ENCODE measurements around the gene AGBL1. TPM values are rescaled to one million over a fixed set of nuclear protein-coding genes. Genes with fewer than 3 reads are reported as not detected.

AGBL1 gene
- total RNA-seq, 1 experiment from 2014 or later, result not detected

- Histone ChIP-seq H3K27me3 (replicated peaks; ENCODE audit: insufficient read depth, low read depth, low read length, poor library complexity) (no peaks in the 10 kb centered on the region), H3K36me3 (ENCODE audit: insufficient read depth, low read length, poor library complexity, severe bottlenecking) (no peaks in the 10 kb centered on the region), H3K27ac (ENCODE audit: low read depth, low read length, poor library complexity, severe bottlenecking) (no peak overlapping the region), H3K9me3 (ENCODE audit: low read depth, low read length, poor library complexity, severe bottlenecking) (peaks cover 5% of the 10 kb centered on the region), H3K4me3 (ENCODE audit: low read depth, low read length, poor library complexity, severe bottlenecking) (no peak overlapping the region), H3K4me1 (ENCODE audit: insufficient read depth, low read length, poor library complexity, severe bottlenecking) (no peaks in the 10 kb centered on the region)
- ChIA-PET POLR2A (ENCODE audit: low non-redundant PET) (no interaction called here), CTCF (no interaction called here)
- no TSS peak for BruUV-seq (replicated peaks)
- DNase-seq (ENCODE audit: low spot score), result no peak
- no peak for TF ChIP-seq EZH2 (IDR thresholded peaks at IDR 0.05; ENCODE audit: borderline replicate concordance, low read depth, low read length, poor library complexity, severe bottlenecking)
- no peak for TF ChIP-seq CTCF (conservative IDR thresholded peaks at IDR 0.05; ENCODE audit: low read depth, low read length)
- intact Hi-C loops (cut with micrococcal nuclease; ENCODE audit: unreplicated experiment), result no loop called here
Observed at GRCh38 chr15:86483936-86484335, 404.3 kb downstream of the AGBL1 start.

- Histone ChIP-seq H3K36me3 (ENCODE audit: insufficient read depth, low read length, poor library complexity, severe bottlenecking) (no peaks in the 10 kb centered on the region), H3K9me3 (ENCODE audit: low read depth, low read length, poor library complexity, severe bottlenecking) (peaks cover 3% of the 10 kb centered on the region), H3K27me3 (replicated peaks; ENCODE audit: insufficient read depth, low read depth, low read length, poor library complexity) (no peaks in the 10 kb centered on the region), H3K4me3 (ENCODE audit: low read depth, low read length, poor library complexity, severe bottlenecking) (no peak overlapping the region), H3K27ac (ENCODE audit: low read depth, low read length, poor library complexity, severe bottlenecking) (no peak overlapping the region), H3K4me1 (ENCODE audit: insufficient read depth, low read length, poor library complexity, severe bottlenecking) (no peaks in the 10 kb centered on the region)
- intact Hi-C loops (cut with micrococcal nuclease; ENCODE audit: unreplicated experiment), result no loop called here
- no TSS peak for BruUV-seq (replicated peaks)
- DNase-seq (ENCODE audit: low spot score), result no peak
- CTCF ChIA-PET, result no interaction called here
- no peak for TF ChIP-seq EZH2 (IDR thresholded peaks at IDR 0.05; ENCODE audit: borderline replicate concordance, low read depth, low read length, poor library complexity, severe bottlenecking)
- TF ChIP-seq CTCF (conservative IDR thresholded peaks at IDR 0.05; ENCODE audit: low read depth, low read length), result no peak
- POLR2A ChIA-PET (ENCODE audit: low non-redundant PET), result no interaction called here
Observed at GRCh38 chr15:86488046-86488445, 408.4 kb downstream of the AGBL1 start.

GRCh38 chr15:86489981-86490380 lies 410.3 kb downstream of the AGBL1 start:
- no peaks in the 10 kb centered on the region for H3K4me1 ChIP-seq (ENCODE audit: insufficient read depth, low read length, poor library complexity, severe bottlenecking)
- H3K9me3 ChIP-seq (ENCODE audit: low read depth, low read length, poor library complexity, severe bottlenecking), result peaks cover 3% of the 10 kb centered on the region
- ChIA-PET POLR2A (ENCODE audit: low non-redundant PET) (no interaction called here), CTCF (no interaction called here)
- no peak for DNase-seq (ENCODE audit: low spot score)
- H3K36me3 ChIP-seq (ENCODE audit: insufficient read depth, low read length, poor library complexity, severe bottlenecking), result no peaks in the 10 kb centered on the region
- no peak overlapping the region for H3K27ac ChIP-seq (ENCODE audit: low read depth, low read length, poor library complexity, severe bottlenecking)
- BruUV-seq (replicated peaks), result no TSS peak
- intact Hi-C loops (cut with micrococcal nuclease; ENCODE audit: unreplicated experiment), result no loop called here
- no peak for TF ChIP-seq EZH2 (IDR thresholded peaks at IDR 0.05; ENCODE audit: borderline replicate concordance, low read depth, low read length, poor library complexity, severe bottlenecking)
- TF ChIP-seq CTCF (conservative IDR thresholded peaks at IDR 0.05; ENCODE audit: low read depth, low read length), result no peak
- H3K27me3 ChIP-seq (replicated peaks; ENCODE audit: insufficient read depth, low read depth, low read length, poor library complexity), result no peaks in the 10 kb centered on the region
- H3K4me3 ChIP-seq (ENCODE audit: low read depth, low read length, poor library complexity, severe bottlenecking), result no peak overlapping the region
